ENCODE measurements around the gene POLR3B.

- TF ChIP-seq CTCF (IDR thresholded peaks at IDR 0.05): no peak
- no peak for TF ChIP-seq POLR2A (IDR thresholded peaks at IDR 0.05)
Measured at GRCh38 chr12:106522708-106523107, 165.2 kb downstream of the POLR3B start.

Measured in esophagus squamous epithelium (tissue), 4 donors.